PFSK-1 (cell line): Measurements from ENCODE around the gene CLEC5A.

Source experiments
- FOXP2 ChIP-seq: optimal IDR thresholded peaks from 2 replicates; pipeline ENCODE3; 2011; ENCODE audit warnings: borderline replicate concordance, control low read depth, inconsistent platforms; ENCODE audit not compliant: insufficient read depth; ENCODE audit errors: extremely low read length, extremely low read depth
- POLR2AphosphoS5 ChIP-seq: IDR thresholded peaks from 2 replicates; pipeline ENCODE4 v1.6.1; 2012; ENCODE audit warnings: low read depth, mild to moderate bottlenecking, control low read depth, low read length, moderate library complexity
- REST ChIP-seq, 2 experiments: IDR thresholded peaks; 2 replicates each; pipeline versions ENCODE4 v1.6.1 to v1.8.0; 2011 to 2012; ENCODE audit warnings: low read depth in 2 of 2, low read length in 2 of 2, control low read depth in 1 of 2, inconsistent platforms in 1 of 2, mild to moderate bottlenecking in 1 of 2, moderate library complexity in 1 of 2; ENCODE audit not compliant: insufficient read depth in 1 of 2
- SIN3A ChIP-seq: IDR thresholded peaks from 2 replicates; pipeline ENCODE4 v1.6.1; 2012; ENCODE audit warnings: mild to moderate bottlenecking, low read length, moderate library complexity, borderline replicate concordance; ENCODE audit not compliant: insufficient read depth
- TAF1 ChIP-seq: IDR thresholded peaks from 2 replicates; pipeline ENCODE4 v1.6.1; 2012; ENCODE audit warnings: low read length, control low read depth, borderline replicate concordance; ENCODE audit not compliant: insufficient read depth

Gene CLEC5A

DNA sequence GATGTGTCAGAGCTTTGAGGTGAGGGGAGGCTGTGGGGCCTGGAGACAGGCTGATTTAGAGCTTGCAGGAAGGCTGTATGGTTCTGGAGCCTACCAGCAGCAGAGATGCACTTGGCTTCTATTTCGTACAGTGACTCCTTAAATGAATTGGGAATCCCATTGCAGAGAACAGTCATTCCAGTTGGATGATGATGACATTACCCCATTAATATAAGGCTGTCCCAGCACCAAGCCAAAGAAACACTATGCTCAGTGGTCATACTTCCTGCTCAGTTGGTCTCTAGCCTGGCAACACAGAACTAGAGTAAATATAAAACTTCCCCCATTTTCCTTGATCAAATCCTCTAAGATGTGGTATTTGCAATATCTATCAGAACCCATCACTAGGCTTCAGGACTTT, 5.7 kb upstream of the CLEC5A start:
- TF ChIP-seq FOXP2 (no peak), TAF1 (no peak), SIN3A (no peak), POLR2AphosphoS5 (no peak), REST (IDR thresholded peaks at IDR 0.05; ENCODE audit: insufficient read depth in 1 of 2, low read depth in 2 of 2, low read length in 2 of 2) (no peak)

DNA sequence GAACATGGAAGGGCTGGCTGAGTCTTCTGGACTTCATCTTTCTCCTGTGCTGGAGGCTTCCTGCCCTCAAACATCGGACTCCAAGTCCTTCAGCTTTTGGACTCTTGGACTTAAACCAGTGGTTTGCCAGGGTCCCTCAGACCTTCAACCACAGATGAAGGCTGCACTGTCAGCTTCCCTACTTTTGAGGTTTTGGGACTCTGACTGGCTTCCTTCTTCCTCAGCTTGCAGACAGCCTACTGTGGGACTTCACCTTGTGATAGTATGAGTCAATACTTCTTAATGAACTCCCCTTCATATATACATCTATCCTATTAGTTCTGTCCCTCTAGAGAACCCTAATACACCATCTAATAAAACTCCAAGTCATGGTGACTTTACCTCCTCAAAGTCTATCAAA, 4.0 kb upstream of the CLEC5A start:
- TF ChIP-seq POLR2AphosphoS5 (no peak), SIN3A (no peak), TAF1 (no peak), FOXP2 (no peak), REST (IDR thresholded peaks at IDR 0.05; ENCODE audit: insufficient read depth in 1 of 2, low read depth in 2 of 2, low read length in 2 of 2) (no peak)

- TF ChIP-seq REST (IDR thresholded peaks at IDR 0.05; ENCODE audit: insufficient read depth in 1 of 2, low read depth in 2 of 2, low read length in 2 of 2) (no peak), FOXP2 (no peak), TAF1 (no peak), POLR2AphosphoS5 (no peak), SIN3A (no peak)
Observed at GRCh38 chr7:141949911-141950310, 3.1 kb upstream of the CLEC5A start.

DNA sequence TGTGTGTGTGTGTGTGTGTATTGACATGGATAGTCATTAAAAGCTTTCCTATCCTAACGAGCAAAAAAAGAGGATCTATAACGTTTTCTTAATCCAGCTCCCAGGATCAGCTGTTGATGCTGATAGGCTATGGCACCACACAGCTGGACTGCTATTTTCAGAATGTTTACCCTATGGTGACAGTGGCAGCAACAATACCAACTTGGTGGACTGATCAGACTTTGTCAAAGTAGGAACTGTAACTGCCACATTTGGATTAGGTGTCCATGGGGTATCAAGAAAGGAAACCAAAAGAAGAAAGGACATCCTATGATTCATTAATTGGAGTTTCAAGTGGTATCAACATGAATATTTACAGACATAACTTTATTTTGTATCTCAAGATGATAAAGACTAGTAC, 2.7 kb upstream of the CLEC5A start:
- no peak for TF ChIP-seq FOXP2
- TF ChIP-seq TAF1 = no peak
- TF ChIP-seq REST (IDR thresholded peaks at IDR 0.05; ENCODE audit: insufficient read depth in 1 of 2, low read depth in 2 of 2, low read length in 2 of 2) = no peak
- no peak for TF ChIP-seq SIN3A
- TF ChIP-seq POLR2AphosphoS5 = no peak

GRCh38 chr7:141949021-141949420, 2.2 kb upstream of the CLEC5A start:
- no peak for TF ChIP-seq TAF1
- TF ChIP-seq POLR2AphosphoS5 = no peak
- TF ChIP-seq SIN3A = no peak
- no peak for TF ChIP-seq REST (IDR thresholded peaks at IDR 0.05; ENCODE audit: insufficient read depth in 1 of 2, low read depth in 2 of 2, low read length in 2 of 2)
- TF ChIP-seq FOXP2 = no peak
